ENCODE measurements around the gene RBM20. TPM values are rescaled to one million over a fixed set of nuclear protein-coding genes. Genes with fewer than 3 reads are reported as not detected.

The RBM20 gene
- polyA plus RNA-seq, 1 donor (not counting 4 experiments of a cell fraction or from before 2014, with no cell fraction given): 0.01 TPM

- dilution Hi-C loops (cut with MboI; ENCODE audit: extremely low pct_ligation_motif_present, low sequenced_read_pairs): no loop called here
- Histone ChIP-seq H3K4me2 (ENCODE audit: control insufficient read depth, extremely low read depth, insufficient read depth, low read depth, low read length) (no peak overlapping the region), H3K4me3 (ENCODE audit: control insufficient read depth in 2 of 3, extremely low read depth in 1 of 3, insufficient read depth in 2 of 3, low read depth in 1 of 3, low read length in 3 of 3) (no peak overlapping the region), H3K9ac (ENCODE audit: control insufficient read depth, extremely low read depth, insufficient read depth, low read length) (no peak overlapping the region), H3K4me1 (ENCODE audit: control insufficient read depth, extremely low read depth, insufficient read depth, low read length) (peaks cover 2% of the 10 kb centered on the region), H3K9me3 (ENCODE audit: control insufficient read depth, low read depth, low read length) (no peaks in the 10 kb centered on the region), H3K9me1 (ENCODE audit: control insufficient read depth, extremely low read depth, insufficient read depth, low read length) (no peaks in the 10 kb centered on the region), H2AFZ (ENCODE audit: control insufficient read depth, low read length) (no peak overlapping the region), H3K27ac (ENCODE audit: control insufficient read depth, insufficient read depth, low read length) (no peak overlapping the region), H3K36me3 (ENCODE audit: control insufficient read depth in 2 of 2, extremely low read depth in 1 of 2, insufficient read depth in 2 of 2, low read length in 2 of 2) (no peaks in the 10 kb centered on the region), H4K20me1 (ENCODE audit: control insufficient read depth, extremely low read depth, insufficient read depth, low read length) (no peaks in the 10 kb centered on the region), H3K27me3 (ENCODE audit: control insufficient read depth, extremely low read depth, insufficient read depth, low read length) (no peaks in the 10 kb centered on the region), H3K79me2 (ENCODE audit: control insufficient read depth, insufficient read depth, low read length) (no peaks in the 10 kb centered on the region)
- no peak for TF ChIP-seq CTCF (optimal IDR thresholded peaks at IDR 0.05 in 1 of 3, IDR thresholded peaks at IDR 0.05 in 1 of 3, conservative IDR thresholded peaks at IDR 0.05 in 1 of 3; ENCODE audit: extremely low read depth in 1 of 3, insufficient read depth in 2 of 3, low read length in 3 of 3)
- TF ChIP-seq EZH2 (IDR thresholded peaks at IDR 0.05; ENCODE audit: low read length): no peak
- no peak for FAIRE-seq
- DNase-seq (ENCODE audit: low read depth, low spot score): no peak
Observed at GRCh38 chr10:110822712-110823311, 178.7 kb downstream of the RBM20 start.

GRCh38 chr10:110824152-110824441 lies 180.0 kb downstream of the RBM20 start:
- H3K9me1 ChIP-seq (ENCODE audit: control insufficient read depth, extremely low read depth, insufficient read depth, low read length): no peaks in the 10 kb centered on the region
- H4K20me1 ChIP-seq (ENCODE audit: control insufficient read depth, extremely low read depth, insufficient read depth, low read length): no peaks in the 10 kb centered on the region
- no peak for DNase-seq (ENCODE audit: low read depth, low spot score)
- H3K4me3 ChIP-seq (ENCODE audit: control insufficient read depth in 2 of 3, extremely low read depth in 1 of 3, insufficient read depth in 2 of 3, low read depth in 1 of 3, low read length in 3 of 3): no peak overlapping the region
- H3K4me1 ChIP-seq (ENCODE audit: control insufficient read depth, extremely low read depth, insufficient read depth, low read length): peaks cover 6% of the 10 kb centered on the region
- dilution Hi-C loops (cut with MboI; ENCODE audit: extremely low pct_ligation_motif_present, low sequenced_read_pairs): no loop called here
- H3K9me3 ChIP-seq (ENCODE audit: control insufficient read depth, low read depth, low read length): no peaks in the 10 kb centered on the region
- H2AFZ ChIP-seq (ENCODE audit: control insufficient read depth, low read length): no peak overlapping the region
- no peak overlapping the region for H3K27ac ChIP-seq (ENCODE audit: control insufficient read depth, insufficient read depth, low read length)
- TF ChIP-seq EZH2 (IDR thresholded peaks at IDR 0.05; ENCODE audit: low read length) (no peak), CTCF (optimal IDR thresholded peaks at IDR 0.05 in 1 of 3, IDR thresholded peaks at IDR 0.05 in 1 of 3, conservative IDR thresholded peaks at IDR 0.05 in 1 of 3; ENCODE audit: extremely low read depth in 1 of 3, insufficient read depth in 2 of 3, low read length in 3 of 3) (no peak)
- no peak for FAIRE-seq
- no peaks in the 10 kb centered on the region for H3K27me3 ChIP-seq (ENCODE audit: control insufficient read depth, extremely low read depth, insufficient read depth, low read length)
- H3K9ac ChIP-seq (ENCODE audit: control insufficient read depth, extremely low read depth, insufficient read depth, low read length): no peak overlapping the region
- H3K4me2 ChIP-seq (ENCODE audit: control insufficient read depth, extremely low read depth, insufficient read depth, low read depth, low read length): no peak overlapping the region
- no peaks in the 10 kb centered on the region for H3K36me3 ChIP-seq (ENCODE audit: control insufficient read depth in 2 of 2, extremely low read depth in 1 of 2, insufficient read depth in 2 of 2, low read length in 2 of 2)
- H3K79me2 ChIP-seq (ENCODE audit: control insufficient read depth, insufficient read depth, low read length): no peaks in the 10 kb centered on the region

Data from keratinocyte (primary cell).